ENCODE results near the gene CRISPLD2.

Gene CRISPLD2

GRCh38 chr16:84819644-84820304, at the start of gene CRISPLD2:
Gene CRISPLD2 (plus strand): TSS chr16:84819985. CDS start chr16:84838496, 18,511 bp downstream.
- DNase-seq, result peak; percentile 81

- DNase-seq, result no peak
Measured at GRCh38 chr16:84773312-84773711, 46.5 kb upstream of the CRISPLD2 start.

- DNase-seq, result no peak
Measured at GRCh38 chr16:84774810-84775209, 45.0 kb upstream of the CRISPLD2 start.

GRCh38 chr16:84775262-84775810, 44.4 kb upstream of the CRISPLD2 start:
- no peak for DNase-seq

- DNase-seq, result no peak
Measured at GRCh38 chr16:84777435-84777834, 42.4 kb upstream of the CRISPLD2 start.

- DNase-seq, result no peak
Measured at GRCh38 chr16:84778720-84779119, 41.1 kb upstream of the CRISPLD2 start.

GRCh38 chr16:84780063-84780462, 39.7 kb upstream of the CRISPLD2 start:
- DNase-seq, result no peak

- DNase-seq, result no peak
Measured at GRCh38 chr16:84780544-84781376, 39.0 kb upstream of the CRISPLD2 start.

- DNase-seq, result no peak
Measured at GRCh38 chr16:84782846-84783245, 36.9 kb upstream of the CRISPLD2 start.

- no peak for DNase-seq
Measured at GRCh38 chr16:84785843-84786581, 33.8 kb upstream of the CRISPLD2 start.

- DNase-seq, result no peak
Measured at GRCh38 chr16:84786605-84787262, 33.1 kb upstream of the CRISPLD2 start.

- no peak for DNase-seq
Measured at GRCh38 chr16:84787263-84787622, 32.5 kb upstream of the CRISPLD2 start.

- DNase-seq, result no peak
Measured at GRCh38 chr16:84788920-84789391, 30.8 kb upstream of the CRISPLD2 start.

GRCh38 chr16:84789431-84789830, 30.4 kb upstream of the CRISPLD2 start:
- no peak for DNase-seq

- DNase-seq, result no peak
Measured at GRCh38 chr16:84790301-84790700, 29.5 kb upstream of the CRISPLD2 start.

GRCh38 chr16:84791088-84791487, 28.7 kb upstream of the CRISPLD2 start:
- no peak for DNase-seq

- DNase-seq, result no peak
Measured at GRCh38 chr16:84791501-84791900, 28.3 kb upstream of the CRISPLD2 start.

GRCh38 chr16:84794186-84794585, 25.6 kb upstream of the CRISPLD2 start:
- DNase-seq, result no peak

- no peak for DNase-seq
Measured at GRCh38 chr16:84794626-84795025, 25.2 kb upstream of the CRISPLD2 start.

- DNase-seq, result no peak
Measured at GRCh38 chr16:84795329-84796053, 24.3 kb upstream of the CRISPLD2 start.

- no peak for DNase-seq
Measured at GRCh38 chr16:84800158-84800978, 19.4 kb upstream of the CRISPLD2 start.

All from stimulated activated naive CD4-positive, alpha-beta T cell treated with Interleukin-2 at 50 U/mL for 16 hours (primary cell).